ENCODE results near the gene GCAT. TPM values are rescaled to one million over a fixed set of nuclear protein-coding genes. Genes with fewer than 3 reads are reported as not detected.

Gene GCAT
- 1 to 10 TPM; 4.2 to 5.1 TPM for total RNA-seq

DNA sequence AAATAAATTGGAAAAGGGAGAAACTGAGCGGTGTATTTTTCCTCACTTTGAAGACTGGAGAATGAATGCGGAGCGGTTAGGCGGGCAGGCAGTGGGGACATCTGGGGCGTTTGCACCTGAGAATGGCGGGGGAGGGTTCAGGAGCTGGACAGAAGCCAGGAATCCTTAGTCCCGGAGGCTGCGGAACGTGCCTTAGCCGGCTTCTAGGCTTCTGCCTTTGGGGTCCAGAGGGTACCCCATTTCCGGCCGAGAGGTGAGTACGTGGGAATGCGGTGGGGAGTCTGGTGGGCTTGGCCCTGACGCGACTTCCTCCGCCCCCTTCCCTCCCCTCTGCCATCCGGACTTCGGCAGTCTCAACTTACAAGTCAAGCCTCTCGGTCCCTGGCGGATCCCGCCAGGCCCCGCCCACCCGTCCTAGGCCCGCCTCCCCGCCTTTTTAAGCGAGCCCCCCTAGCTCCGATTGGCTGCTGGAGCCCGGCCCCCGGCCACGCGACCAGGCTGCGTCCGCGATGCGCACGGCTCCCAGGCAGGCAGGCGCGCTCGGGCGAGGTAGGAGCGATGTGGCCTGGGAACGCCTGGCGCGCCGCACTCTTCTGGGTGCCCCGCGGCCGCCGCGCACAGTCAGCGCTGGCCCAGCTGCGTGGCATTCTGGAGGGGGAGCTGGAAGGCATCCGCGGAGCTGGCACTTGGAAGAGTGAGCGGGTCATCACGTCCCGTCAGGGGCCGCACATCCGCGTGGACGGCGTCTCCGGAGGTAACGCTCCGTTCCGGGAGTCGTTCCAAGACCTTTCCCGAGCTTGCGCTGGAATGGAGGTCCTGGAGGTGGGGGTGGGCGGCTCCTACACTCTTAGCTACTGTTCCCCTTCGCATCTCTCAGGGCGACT, at the start of gene GCAT:
GCAT (plus strand) TSS at position 525 of the 884 bp plus-strand sequence; CDS start at position 559, 34 bp downstream.
- Mint-ChIP-seq H3K36me3 (ENCODE audit: low read depth) (no peaks in the 10 kb centered on the region), H3K27me3 (peaks cover 11% of the 10 kb centered on the region), H3K4me3 (peak within 1 kb of the TSS; percentile 78), H3K4me1 (peaks cover 12% of the 10 kb centered on the region), H3K27ac (no peak within 1 kb of the TSS), H3K9me3 (no peaks in the 10 kb centered on the region)
- ATAC-seq (replicated peaks) = peak; percentile 97

DNA sequence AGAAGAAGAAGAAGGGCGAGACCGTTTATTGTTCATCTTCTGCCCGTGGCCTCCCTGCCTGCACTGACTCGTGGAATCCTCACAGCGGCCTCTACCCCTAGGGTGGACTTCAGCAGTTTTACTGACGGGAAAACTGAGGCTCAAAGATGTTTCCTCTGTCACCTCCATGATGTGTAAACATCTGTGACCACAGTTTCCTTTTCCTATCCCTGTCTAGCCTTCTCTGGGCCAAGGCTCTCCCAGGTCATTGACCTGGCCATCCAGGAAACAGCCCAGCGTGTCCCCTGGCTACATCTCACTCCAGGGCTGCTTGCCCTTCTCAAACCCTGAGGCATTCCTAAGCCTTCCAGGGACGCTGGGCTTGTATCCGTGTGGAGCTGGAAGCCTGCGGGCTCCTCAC, 49.0 kb upstream of the GCAT start:
- Mint-ChIP-seq H3K27ac (no peak overlapping the region), H3K36me3 (ENCODE audit: low read depth) (peaks cover 49% of the 10 kb centered on the region), H3K27me3 (no peaks in the 10 kb centered on the region), H3K4me1 (no peaks in the 10 kb centered on the region), H3K4me3 (no peak overlapping the region), H3K9me3 (no peaks in the 10 kb centered on the region)
- no peak for ATAC-seq (replicated peaks)

DNA sequence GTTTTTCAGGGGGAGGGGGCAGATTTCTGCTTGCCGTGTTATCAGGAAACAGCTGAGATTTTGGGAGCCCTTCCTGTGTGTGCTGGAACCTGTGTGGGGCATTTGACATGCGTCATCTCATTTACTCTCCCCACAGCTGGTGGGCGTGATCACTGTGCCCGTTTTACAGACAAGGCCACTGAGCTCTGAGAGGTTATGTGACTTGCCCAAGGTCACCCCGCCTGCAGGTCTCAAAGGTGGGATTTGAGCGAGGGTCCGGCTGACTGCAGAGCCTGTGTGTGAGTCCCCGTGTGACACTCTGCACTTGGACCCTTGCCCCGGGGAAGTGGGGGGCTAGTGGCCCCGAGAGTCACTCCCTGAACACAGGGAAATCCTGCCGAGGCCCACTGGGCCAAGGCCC, 48.5 kb upstream of the GCAT start:
- H3K27ac Mint-ChIP-seq = no peak overlapping the region
- H3K4me1 Mint-ChIP-seq = no peaks in the 10 kb centered on the region
- no peak for ATAC-seq (replicated peaks)
- no peak overlapping the region for H3K4me3 Mint-ChIP-seq
- peaks cover 53% of the 10 kb centered on the region for H3K36me3 Mint-ChIP-seq (ENCODE audit: low read depth)
- H3K9me3 Mint-ChIP-seq = no peaks in the 10 kb centered on the region
- H3K27me3 Mint-ChIP-seq = no peaks in the 10 kb centered on the region

DNA sequence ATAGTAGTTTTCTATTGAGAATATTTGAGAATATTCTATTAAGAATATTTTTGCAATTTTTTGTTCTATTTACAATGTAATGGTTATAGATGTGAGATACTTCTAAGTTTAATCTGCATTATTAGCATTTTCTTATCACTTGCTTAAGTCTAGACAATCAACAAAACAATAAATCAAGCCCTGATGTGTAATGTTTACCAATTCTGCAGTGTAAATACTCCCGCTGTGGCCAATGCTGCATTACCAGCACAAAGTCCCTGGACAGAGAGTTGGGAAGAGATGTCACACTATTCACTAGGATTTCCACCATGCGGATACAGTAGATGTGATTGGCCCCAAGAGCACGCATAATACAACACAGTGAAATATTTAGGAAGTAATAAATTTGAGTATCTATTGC, 47.6 kb upstream of the GCAT start:
- H3K4me1 Mint-ChIP-seq = no peaks in the 10 kb centered on the region
- no peaks in the 10 kb centered on the region for H3K27me3 Mint-ChIP-seq
- H3K4me3 Mint-ChIP-seq = no peak overlapping the region
- ATAC-seq (replicated peaks) = no peak
- H3K36me3 Mint-ChIP-seq (ENCODE audit: low read depth) = peaks cover 48% of the 10 kb centered on the region
- no peaks in the 10 kb centered on the region for H3K9me3 Mint-ChIP-seq
- no peak overlapping the region for H3K27ac Mint-ChIP-seq

DNA sequence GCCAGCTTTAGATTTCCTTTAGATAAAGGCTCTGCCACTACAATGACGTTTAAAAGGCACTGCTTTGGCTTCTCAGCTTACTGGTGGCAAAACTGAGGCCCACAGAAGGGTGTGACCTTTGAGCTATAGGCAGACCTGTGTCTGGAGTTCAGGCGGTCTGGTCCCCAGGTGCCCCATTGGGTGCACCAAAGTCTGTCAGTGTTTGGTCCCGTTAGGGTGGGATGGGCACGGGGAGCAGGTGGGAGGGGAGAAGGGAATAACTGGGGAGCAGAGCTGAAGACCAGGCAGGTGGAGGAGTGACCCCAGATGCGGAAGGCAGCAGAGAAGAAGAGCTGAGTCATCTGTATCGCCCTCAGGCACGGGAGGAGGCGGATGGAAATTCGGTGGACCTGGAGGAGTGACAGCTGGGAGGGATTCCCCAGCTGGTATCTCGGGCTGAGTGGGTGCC, 45.3 kb upstream of the GCAT start:
- Mint-ChIP-seq H3K4me1 (no peaks in the 10 kb centered on the region), H3K27ac (no peak overlapping the region), H3K9me3 (no peaks in the 10 kb centered on the region), H3K27me3 (no peaks in the 10 kb centered on the region), H3K4me3 (no peak overlapping the region), H3K36me3 (ENCODE audit: low read depth) (peaks cover 41% of the 10 kb centered on the region)
- ATAC-seq (replicated peaks) = no peak

DNA sequence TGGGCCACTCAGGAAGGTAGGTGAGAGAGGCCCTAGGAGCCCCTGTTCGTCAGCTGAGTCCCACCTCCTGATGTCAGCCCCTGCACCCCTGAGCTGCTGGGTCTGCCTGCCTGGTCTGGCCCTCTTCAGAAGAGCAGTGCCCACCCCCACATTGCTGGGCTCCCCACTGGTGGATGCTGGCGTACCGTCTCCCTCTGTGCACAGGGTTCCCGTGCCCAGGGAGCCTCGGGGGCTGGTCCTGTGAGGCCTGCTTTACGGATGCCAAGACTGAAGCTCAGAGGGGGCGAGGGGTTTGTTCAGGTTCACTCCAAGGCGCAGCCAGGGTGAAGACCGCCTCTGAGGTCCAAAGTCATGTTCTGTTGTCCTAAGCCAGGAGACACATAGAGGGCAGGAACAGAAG, 44.7 kb upstream of the GCAT start:
- Mint-ChIP-seq H3K36me3 (ENCODE audit: low read depth) (peaks cover 39% of the 10 kb centered on the region), H3K4me3 (no peak overlapping the region), H3K4me1 (no peaks in the 10 kb centered on the region), H3K27me3 (no peaks in the 10 kb centered on the region), H3K9me3 (no peaks in the 10 kb centered on the region), H3K27ac (no peak overlapping the region)
- no peak for ATAC-seq (replicated peaks)

DNA sequence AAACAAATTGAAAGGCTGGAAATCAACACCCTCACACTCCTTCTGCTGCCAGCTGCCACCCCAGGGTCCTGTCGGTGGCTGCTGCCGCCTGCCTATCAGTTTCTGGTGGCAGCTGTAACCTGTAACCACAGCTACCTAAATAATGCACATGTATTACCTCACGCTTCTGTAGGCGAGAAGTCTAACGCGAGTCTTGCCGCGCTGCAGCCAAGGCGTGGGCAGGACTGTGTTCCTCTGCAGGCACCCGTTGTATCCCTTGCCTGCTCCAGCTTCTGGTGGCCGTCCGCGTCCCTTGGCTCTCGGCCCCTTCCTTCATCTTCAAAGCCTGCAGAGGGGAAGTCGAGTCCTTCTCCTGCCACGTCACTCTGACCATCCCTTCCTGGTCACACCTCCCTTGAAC, 44.1 kb upstream of the GCAT start:
- ATAC-seq (replicated peaks) = no peak
- Mint-ChIP-seq H3K36me3 (ENCODE audit: low read depth) (peaks cover 32% of the 10 kb centered on the region), H3K9me3 (no peaks in the 10 kb centered on the region), H3K27ac (peak overlapping the region; percentile 44), H3K4me1 (no peaks in the 10 kb centered on the region), H3K27me3 (no peaks in the 10 kb centered on the region), H3K4me3 (no peak overlapping the region)

DNA sequence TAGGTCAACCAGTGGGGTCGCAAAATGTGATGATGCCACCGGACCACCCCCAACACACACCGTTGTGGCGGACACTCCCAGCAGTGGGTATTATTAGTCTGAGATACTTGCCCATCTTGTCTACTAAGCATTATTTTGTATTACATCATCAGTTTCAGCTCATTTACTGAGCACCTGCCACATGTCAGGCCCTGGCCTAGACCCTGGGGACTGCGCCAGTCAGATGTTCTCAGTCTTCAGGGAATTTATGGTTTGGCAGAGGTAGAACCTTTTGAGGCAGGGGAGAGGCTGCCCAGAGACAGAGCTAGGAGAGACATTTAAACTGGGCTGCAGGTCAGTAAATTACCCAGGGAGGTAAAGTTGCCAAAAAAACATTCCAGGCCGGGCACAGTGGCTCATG, 43.1 kb upstream of the GCAT start:
- Mint-ChIP-seq H3K27ac (no peak overlapping the region), H3K4me3 (no peak overlapping the region), H3K36me3 (ENCODE audit: low read depth) (peaks cover 22% of the 10 kb centered on the region), H3K4me1 (no peaks in the 10 kb centered on the region), H3K27me3 (no peaks in the 10 kb centered on the region), H3K9me3 (no peaks in the 10 kb centered on the region)
- no peak for ATAC-seq (replicated peaks)

DNA sequence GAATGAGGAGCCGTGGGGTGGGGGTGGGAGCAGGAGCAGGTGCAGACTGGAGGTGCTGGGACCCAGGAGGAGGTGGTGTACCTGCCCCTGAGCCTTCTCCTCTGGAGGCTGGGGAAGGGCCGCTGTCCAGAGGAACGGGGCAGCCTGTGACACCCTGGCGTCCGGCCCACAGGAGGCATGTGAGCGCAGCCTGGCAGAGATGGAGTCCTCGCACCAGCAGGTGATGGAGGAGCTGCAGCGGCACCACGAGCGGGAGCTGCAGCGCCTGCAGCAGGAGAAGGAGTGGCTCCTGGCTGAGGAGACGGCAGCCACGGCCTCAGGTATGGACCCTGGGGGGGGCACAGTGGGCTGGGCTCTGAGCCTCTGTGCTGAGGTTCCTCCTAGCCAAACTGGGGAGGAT, 42.2 kb upstream of the GCAT start:
- Mint-ChIP-seq H3K4me1 (no peaks in the 10 kb centered on the region), H3K36me3 (ENCODE audit: low read depth) (peaks cover 15% of the 10 kb centered on the region), H3K9me3 (no peaks in the 10 kb centered on the region), H3K27me3 (no peaks in the 10 kb centered on the region), H3K27ac (no peak overlapping the region), H3K4me3 (no peak overlapping the region)
- no peak for ATAC-seq (replicated peaks)

DNA sequence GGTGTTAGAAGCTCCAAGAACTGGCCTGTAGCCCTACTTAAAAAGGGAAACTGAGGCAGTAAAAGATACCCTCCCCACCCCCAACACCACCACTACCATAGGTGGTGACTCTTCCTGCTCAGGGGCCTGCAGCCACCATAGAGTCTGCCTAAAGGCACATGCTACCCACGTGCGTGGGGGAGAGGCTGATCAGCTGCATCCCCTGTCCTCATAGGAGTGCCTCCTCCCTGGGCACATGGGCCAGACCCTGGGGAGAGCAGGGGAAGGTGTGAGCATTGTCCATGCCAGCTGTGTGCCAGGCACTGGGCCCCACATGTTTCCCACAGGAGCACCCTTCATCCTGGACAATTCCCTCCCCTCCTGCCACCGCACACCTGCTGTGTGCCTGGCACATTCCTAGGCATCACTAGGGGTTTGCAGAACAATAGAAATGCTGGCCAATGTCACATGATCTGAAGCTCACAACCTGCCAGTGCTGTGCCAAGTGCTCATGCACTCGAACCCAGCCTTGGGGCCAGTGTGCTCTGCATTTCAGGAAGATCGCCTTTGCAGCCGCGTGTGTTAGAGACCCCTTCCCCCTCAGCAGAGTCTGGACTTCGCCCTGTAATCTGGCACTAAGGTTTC, 41.7 kb upstream of the GCAT start:
- H3K36me3 Mint-ChIP-seq (ENCODE audit: low read depth) = peaks cover 12% of the 10 kb centered on the region
- no peak overlapping the region for H3K27ac Mint-ChIP-seq
- H3K4me3 Mint-ChIP-seq = no peak overlapping the region
- ATAC-seq (replicated peaks) = no peak
- H3K4me1 Mint-ChIP-seq = no peaks in the 10 kb centered on the region
- H3K27me3 Mint-ChIP-seq = no peaks in the 10 kb centered on the region
- H3K9me3 Mint-ChIP-seq = no peaks in the 10 kb centered on the region

DNA sequence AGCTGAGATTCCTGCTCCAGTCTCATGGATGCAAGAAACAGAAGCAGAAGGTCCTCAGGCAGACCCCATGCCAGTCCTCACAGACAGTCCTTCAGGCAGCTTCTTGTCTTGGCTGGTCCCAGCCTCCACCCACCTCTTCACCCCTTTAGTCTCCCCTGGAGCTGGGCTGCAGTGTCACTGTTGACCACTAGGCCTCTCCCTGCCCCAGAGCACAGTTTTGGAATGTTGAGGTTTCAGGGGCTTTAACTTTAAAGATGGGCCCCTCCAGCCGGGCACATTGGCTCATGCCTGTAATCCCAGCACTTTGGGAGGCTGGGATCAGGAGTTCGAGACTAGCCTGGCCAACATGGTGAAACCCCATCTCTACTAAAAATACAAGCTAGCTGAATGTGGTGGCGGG, 39.5 kb upstream of the GCAT start:
- Mint-ChIP-seq H3K9me3 (no peaks in the 10 kb centered on the region), H3K27ac (no peak overlapping the region), H3K27me3 (no peaks in the 10 kb centered on the region), H3K36me3 (ENCODE audit: low read depth) (peaks cover 19% of the 10 kb centered on the region), H3K4me1 (no peaks in the 10 kb centered on the region), H3K4me3 (no peak overlapping the region)
- no peak for ATAC-seq (replicated peaks)

DNA sequence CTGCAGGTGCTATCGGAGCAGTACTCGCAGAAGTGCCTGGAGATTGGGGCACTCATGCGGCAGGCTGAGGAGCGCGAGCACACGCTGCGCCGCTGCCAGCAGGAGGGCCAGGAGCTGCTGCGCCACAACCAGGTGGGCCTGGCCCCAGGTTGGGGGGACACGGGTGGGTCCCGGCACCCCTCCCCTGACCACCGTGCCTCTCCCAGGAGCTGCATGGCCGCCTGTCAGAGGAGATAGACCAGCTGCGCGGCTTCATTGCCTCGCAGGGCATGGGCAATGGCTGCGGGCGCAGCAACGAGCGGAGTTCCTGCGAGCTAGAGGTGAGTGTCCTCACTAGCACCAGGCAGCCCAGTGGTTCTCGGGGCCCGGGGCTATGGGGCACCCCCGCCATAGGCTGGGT, 38.7 kb upstream of the GCAT start:
- peaks cover 13% of the 10 kb centered on the region for H3K36me3 Mint-ChIP-seq (ENCODE audit: low read depth)
- H3K4me1 Mint-ChIP-seq = no peaks in the 10 kb centered on the region
- no peak for ATAC-seq (replicated peaks)
- no peaks in the 10 kb centered on the region for H3K9me3 Mint-ChIP-seq
- no peaks in the 10 kb centered on the region for H3K27me3 Mint-ChIP-seq
- H3K4me3 Mint-ChIP-seq = no peak overlapping the region
- no peak overlapping the region for H3K27ac Mint-ChIP-seq

DNA sequence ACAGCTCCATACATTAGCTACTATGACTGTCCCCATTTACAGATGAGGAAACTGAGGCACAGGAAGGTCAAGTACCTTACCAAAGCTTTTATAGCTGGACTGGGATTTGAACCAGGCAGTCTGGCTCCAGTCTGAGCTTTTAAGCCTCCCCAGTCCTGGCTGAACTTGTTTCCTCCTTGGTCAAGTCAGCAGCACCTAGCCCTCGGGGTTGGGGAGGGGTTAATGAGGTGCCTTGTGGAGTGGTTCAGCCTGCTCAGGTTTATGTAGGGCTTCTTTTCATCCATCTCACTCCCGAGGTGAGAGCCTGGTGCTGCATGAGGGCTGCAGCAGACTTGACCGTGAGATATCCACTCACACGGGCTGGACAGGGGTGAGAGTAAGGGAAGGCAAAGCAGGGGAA, 36.7 kb upstream of the GCAT start:
- Mint-ChIP-seq H3K4me1 (peaks cover 2% of the 10 kb centered on the region), H3K4me3 (no peak overlapping the region), H3K9me3 (no peaks in the 10 kb centered on the region), H3K36me3 (ENCODE audit: low read depth) (peaks cover 11% of the 10 kb centered on the region), H3K27me3 (no peaks in the 10 kb centered on the region), H3K27ac (no peak overlapping the region)
- ATAC-seq (replicated peaks) = no peak

DNA sequence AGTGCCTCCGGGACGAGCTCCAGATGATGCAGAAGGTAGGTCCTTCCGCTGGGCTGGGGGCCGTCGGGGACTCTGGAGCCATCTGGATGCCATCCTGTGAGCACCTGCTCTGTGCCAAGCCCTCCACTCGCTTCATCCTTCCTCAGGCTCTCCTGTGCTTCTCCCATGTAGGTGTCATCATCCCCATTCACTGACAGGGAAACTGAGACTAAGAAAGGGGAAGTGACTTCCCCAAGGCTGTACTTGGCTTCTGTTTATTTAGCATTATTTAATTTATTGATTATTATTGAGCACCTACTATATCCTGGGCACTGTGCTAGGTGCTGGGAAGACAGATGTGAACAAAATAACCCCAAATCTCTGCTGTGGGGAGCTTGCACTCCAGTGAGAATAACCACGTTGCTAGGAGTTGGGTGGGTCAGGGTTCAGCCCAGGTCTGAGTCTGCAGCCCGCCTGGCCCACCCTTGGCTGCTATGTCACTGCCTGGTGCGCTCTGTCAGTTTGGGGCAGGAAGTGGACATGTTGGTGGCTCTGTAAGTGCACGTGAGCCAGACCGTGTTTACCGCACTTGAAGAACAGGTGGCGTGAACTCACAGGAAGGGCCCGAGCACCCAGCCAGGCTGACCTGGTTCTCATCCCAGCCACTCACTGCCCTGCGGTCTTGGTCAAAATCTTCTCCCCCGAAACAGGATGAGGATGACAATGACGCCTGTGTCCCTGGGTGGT, 35.9 kb upstream of the GCAT start:
- ATAC-seq (replicated peaks) = no peak
- H3K4me1 Mint-ChIP-seq = peaks cover 5% of the 10 kb centered on the region

DNA sequence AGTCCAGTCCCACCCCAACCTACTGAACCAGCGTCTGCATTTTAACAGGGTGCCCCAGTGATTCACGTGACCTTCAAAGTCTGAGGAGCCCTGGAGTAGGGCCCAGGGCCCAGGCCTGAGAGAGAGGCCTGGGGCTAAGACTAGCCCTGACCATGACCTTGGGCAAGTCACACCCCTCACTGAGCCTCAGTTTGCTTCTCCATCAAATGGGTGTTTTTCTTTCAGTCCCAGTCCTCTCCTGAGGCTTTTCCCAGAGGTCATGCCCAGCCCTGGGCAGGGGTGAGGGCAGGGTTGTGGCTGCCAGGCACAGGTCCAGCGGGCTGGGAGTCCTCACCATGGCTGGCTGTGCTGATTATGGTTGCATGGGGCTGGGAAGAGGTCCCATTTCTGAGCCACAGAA, 33.0 kb upstream of the GCAT start:
- peaks cover 5% of the 10 kb centered on the region for H3K4me1 Mint-ChIP-seq
- peaks cover 11% of the 10 kb centered on the region for H3K36me3 Mint-ChIP-seq (ENCODE audit: low read depth)
- H3K27ac Mint-ChIP-seq = no peak overlapping the region

More for the DNA sequence above, 35.9 kb upstream of the GCAT start:
- H3K27ac Mint-ChIP-seq = no peak overlapping the region
- H3K9me3 Mint-ChIP-seq = no peaks in the 10 kb centered on the region
- H3K36me3 Mint-ChIP-seq (ENCODE audit: low read depth) = peaks cover 11% of the 10 kb centered on the region
- no peaks in the 10 kb centered on the region for H3K27me3 Mint-ChIP-seq
- no peak overlapping the region for H3K4me3 Mint-ChIP-seq

More for the DNA sequence above, 33.0 kb upstream of the GCAT start:
- Mint-ChIP-seq H3K4me3 (no peak overlapping the region), H3K27me3 (no peaks in the 10 kb centered on the region), H3K9me3 (no peaks in the 10 kb centered on the region)
- no peak for ATAC-seq (replicated peaks)
